Dendritic cell treated with granulocyte-macrophage colony-stimulating factor and Interleukin-4, amounts not matched to agents 40 ng/mL and 50 ng/mL, for 4 days (primary cell): ENCODE data around the gene TRAPPC12.
"Not testable (repeated sequence)": the region's sequence is repeated elsewhere in the genome, so short reads cannot be mapped to it uniquely, and the experiment has no call there.

Source experiments
- H3K27ac Mint-ChIP-seq: one replicate; pipeline ENCODE4 v1.8.0; 2022; ENCODE audit warnings: mild to moderate bottlenecking, mixed read lengths
- H3K27me3 Mint-ChIP-seq: one replicate; pipeline ENCODE4 v1.8.0; 2022; ENCODE audit warnings: mild to moderate bottlenecking, mixed read lengths
- H3K36me3 Mint-ChIP-seq: one replicate; pipeline ENCODE4 v1.8.0; 2022; ENCODE audit warnings: low read depth, mixed read lengths
- H3K4me1 Mint-ChIP-seq: one replicate; pipeline ENCODE4 v1.8.0; 2022; ENCODE audit warnings: low read depth, mixed read lengths
- H3K4me3 Mint-ChIP-seq: one replicate; pipeline ENCODE4 v1.8.0; 2022; ENCODE audit warnings: mild to moderate bottlenecking, moderate library complexity, mixed read lengths
- H3K9me3 Mint-ChIP-seq: one replicate; pipeline ENCODE4 v1.8.0; 2022; ENCODE audit warnings: mixed read lengths
- intact Hi-C: fragments of 100-400 bp; cut with micrococcal nuclease; formaldehyde crosslinking; loops from one replicate; pipeline ENCODE4 v1.15.0; 2022

TRAPPC12 gene

DNA sequence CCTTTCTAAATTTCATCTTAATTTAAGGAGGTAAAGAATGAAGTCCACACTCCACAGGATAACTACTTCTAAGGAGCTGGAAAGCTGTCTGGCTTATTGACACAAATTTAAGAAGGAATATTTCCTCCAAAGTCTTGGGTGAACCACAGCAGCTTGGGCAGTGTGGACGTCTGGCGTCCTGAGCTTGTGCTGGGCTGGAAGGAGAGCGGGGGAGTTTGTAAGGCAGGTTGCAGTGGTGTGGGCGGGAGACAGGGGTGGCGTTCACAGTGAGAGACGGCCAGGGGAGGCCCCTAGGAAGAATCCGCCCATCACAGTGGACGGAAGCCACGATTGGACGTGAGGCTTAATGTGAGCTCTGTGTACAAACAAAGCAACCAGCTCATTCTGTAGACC, 114.1 kb downstream of the TRAPPC12 start:
- intact Hi-C loops, result no loop called here
- Mint-ChIP-seq H3K27me3 (no peaks in the 10 kb centered on the region), H3K36me3 (peaks cover 46% of the 10 kb centered on the region), H3K4me3 (no peak overlapping the region), H3K4me1 (no peaks in the 10 kb centered on the region), H3K9me3 (no peaks in the 10 kb centered on the region), H3K27ac (no peak overlapping the region)

DNA sequence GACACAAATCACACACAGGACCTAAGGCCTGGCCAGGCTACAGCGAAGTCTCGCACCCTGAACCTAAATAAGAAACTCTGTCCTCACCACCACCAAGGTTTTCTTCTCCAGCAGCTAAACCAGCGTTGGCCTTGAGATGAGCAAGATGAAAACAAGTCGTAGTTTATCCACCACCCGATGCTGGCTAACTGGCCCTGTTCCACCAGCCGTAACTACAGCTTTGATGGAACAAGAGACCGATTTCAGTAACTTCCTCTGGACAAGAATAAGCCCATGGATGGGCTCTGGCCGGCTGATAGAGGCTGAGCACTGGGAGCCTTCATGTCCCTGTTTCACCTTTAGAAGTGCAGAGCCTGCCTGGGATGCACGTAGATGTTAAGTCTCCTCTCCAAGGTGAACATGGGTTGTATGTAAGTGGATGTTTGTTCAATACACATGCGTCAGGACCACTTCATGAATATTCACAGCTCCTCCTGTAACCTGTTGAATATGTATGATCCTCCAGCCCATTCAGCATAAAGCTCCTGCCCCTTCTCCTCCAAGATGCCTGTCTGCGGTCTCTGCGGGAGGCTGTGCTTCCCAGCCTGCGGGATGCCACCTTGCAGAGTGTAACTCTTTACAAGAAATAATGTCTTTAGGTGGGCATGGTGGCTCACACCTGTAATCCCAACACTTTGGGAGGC, 115.6 kb downstream of the TRAPPC12 start:
- Mint-ChIP-seq H3K4me3 (no peak overlapping the region), H3K27me3 (no peaks in the 10 kb centered on the region), H3K9me3 (no peaks in the 10 kb centered on the region), H3K4me1 (no peaks in the 10 kb centered on the region), H3K36me3 (peaks cover 61% of the 10 kb centered on the region), H3K27ac (no peak overlapping the region)
- intact Hi-C loops, result no loop called here

DNA sequence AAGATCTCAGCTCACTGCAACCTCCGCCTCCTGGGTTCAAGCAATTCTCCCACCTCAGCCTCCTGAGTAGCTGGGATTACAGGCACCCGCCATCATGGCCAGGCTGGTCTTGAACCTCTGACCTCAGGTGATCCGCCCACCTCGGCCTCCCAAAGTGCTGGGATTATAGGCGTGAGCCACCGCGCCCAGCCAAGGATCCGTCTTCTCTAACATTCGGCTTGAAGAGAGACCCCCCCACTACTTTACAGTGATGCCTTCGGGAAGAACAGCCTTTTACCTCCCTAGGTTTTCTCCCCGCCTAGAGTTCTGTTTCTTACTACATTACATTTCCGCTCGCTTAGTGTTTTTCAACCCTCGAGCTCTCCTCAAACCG, 117.2 kb downstream of the TRAPPC12 start:
- intact Hi-C loops, H3K27ac Mint-ChIP-seq: not testable (repeated sequence)
- H3K36me3 Mint-ChIP-seq, result peaks cover 76% of the 10 kb centered on the region

DNA sequence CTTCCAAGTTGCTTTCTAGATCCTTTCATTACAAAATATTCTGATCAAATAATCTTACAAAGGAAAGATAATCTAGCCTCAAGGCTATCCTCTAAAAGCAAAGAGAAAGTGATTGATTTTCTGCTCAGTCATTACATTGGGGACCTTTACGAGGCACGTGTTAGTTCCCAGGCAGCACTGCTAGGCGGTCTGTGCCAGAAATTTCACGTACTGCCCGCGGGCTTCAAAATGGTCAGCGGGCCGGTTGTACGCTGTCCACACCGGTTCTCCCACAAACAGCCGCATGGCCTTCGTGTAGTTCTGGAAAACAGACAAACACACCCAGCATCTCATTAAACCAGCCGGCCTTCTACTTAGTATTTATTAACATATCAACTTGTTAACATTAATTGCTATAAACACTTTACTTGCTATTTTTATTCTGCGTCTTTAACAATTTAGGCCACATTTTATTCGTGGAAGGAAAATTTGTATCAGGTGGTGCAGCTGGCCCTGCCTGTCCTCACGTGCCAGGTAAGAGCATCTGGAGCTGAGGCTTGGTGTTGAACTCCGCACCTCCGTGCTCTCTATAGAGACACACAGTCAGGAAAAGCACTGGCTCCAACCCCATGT, 119.4 kb downstream of the TRAPPC12 start:
- Mint-ChIP-seq H3K9me3 (no peaks in the 10 kb centered on the region), H3K36me3 (peaks cover 98% of the 10 kb centered on the region), H3K27ac (no peak overlapping the region), H3K27me3 (no peaks in the 10 kb centered on the region), H3K4me1 (no peaks in the 10 kb centered on the region), H3K4me3 (no peak overlapping the region)
- intact Hi-C loops, result no loop called here

More for the DNA sequence above, 117.2 kb downstream of the TRAPPC12 start:
- not testable (repeated sequence) for H3K27me3 Mint-ChIP-seq, H3K4me1 Mint-ChIP-seq, H3K9me3 Mint-ChIP-seq, H3K4me3 Mint-ChIP-seq

- no peaks in the 10 kb centered on the region for H3K9me3 Mint-ChIP-seq
- H3K27me3 Mint-ChIP-seq, result no peaks in the 10 kb centered on the region
- intact Hi-C loops, result no loop called here
- H3K4me3 Mint-ChIP-seq, result no peak overlapping the region
- no peak overlapping the region for H3K27ac Mint-ChIP-seq
- peaks cover 6% of the 10 kb centered on the region for H3K4me1 Mint-ChIP-seq
- peaks cover 100% of the 10 kb centered on the region for H3K36me3 Mint-ChIP-seq
Observed at GRCh38 chr2:3500326-3500899, 120.9 kb downstream of the TRAPPC12 start.

- intact Hi-C loops, result no loop called here
- Mint-ChIP-seq H3K4me3 (no peak overlapping the region), H3K36me3 (peaks cover 99% of the 10 kb centered on the region), H3K4me1 (peaks cover 21% of the 10 kb centered on the region), H3K27ac (no peak overlapping the region), H3K27me3 (no peaks in the 10 kb centered on the region), H3K9me3 (no peaks in the 10 kb centered on the region)
Observed at GRCh38 chr2:3503046-3503445, 123.6 kb downstream of the TRAPPC12 start.

DNA sequence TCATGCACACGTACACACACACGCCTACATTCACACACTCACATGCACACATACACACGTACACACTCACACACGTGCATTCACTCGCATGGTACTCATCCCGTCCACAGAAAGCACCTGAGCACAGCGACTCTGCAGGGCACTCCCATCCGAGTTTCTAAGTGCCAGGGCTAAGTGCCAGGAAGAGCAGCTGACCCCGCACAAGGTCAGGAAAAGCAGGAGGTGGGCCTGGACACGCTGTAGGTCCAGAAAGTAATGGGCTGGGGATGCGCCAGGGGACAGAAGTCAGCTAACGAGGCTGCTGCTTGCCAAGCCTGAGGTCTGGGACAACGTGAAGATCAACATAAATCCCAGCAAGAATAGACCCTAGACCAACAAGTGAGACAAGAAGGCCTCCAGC, 124.0 kb downstream of the TRAPPC12 start:
- Mint-ChIP-seq H3K27ac (no peak overlapping the region), H3K36me3 (peaks cover 99% of the 10 kb centered on the region), H3K4me3 (no peak overlapping the region), H3K27me3 (no peaks in the 10 kb centered on the region), H3K9me3 (peaks cover 3% of the 10 kb centered on the region), H3K4me1 (peaks cover 23% of the 10 kb centered on the region)
- intact Hi-C loops, result no loop called here

GRCh38 chr2:3504741-3505140, 125.2 kb downstream of the TRAPPC12 start:
- intact Hi-C loops, result no loop called here
- Mint-ChIP-seq H3K9me3 (peaks cover 7% of the 10 kb centered on the region), H3K4me3 (no peak overlapping the region), H3K36me3 (peaks cover 91% of the 10 kb centered on the region), H3K27ac (no peak overlapping the region), H3K27me3 (no peaks in the 10 kb centered on the region), H3K4me1 (peaks cover 26% of the 10 kb centered on the region)

GRCh38 chr2:3505771-3506170, 126.3 kb downstream of the TRAPPC12 start:
- H3K36me3 Mint-ChIP-seq, result peaks cover 89% of the 10 kb centered on the region
- peak overlapping the region; percentile 64 for H3K27ac Mint-ChIP-seq
- H3K9me3 Mint-ChIP-seq, result peaks cover 7% of the 10 kb centered on the region

GRCh38 chr2:3512086-3512485, 132.6 kb downstream of the TRAPPC12 start:
- intact Hi-C loops, result no loop called here
- Mint-ChIP-seq H3K27ac (no peak overlapping the region), H3K4me1 (peaks cover 5% of the 10 kb centered on the region), H3K27me3 (no peaks in the 10 kb centered on the region), H3K9me3 (peaks cover 24% of the 10 kb centered on the region), H3K4me3 (no peak overlapping the region), H3K36me3 (peaks cover 87% of the 10 kb centered on the region)

More at GRCh38 chr2:3505771-3506170, 126.3 kb downstream of the TRAPPC12 start:
- Mint-ChIP-seq H3K27me3 (no peaks in the 10 kb centered on the region), H3K4me1 (peaks cover 26% of the 10 kb centered on the region), H3K4me3 (no peak overlapping the region)
- intact Hi-C loops, result no loop called here

DNA sequence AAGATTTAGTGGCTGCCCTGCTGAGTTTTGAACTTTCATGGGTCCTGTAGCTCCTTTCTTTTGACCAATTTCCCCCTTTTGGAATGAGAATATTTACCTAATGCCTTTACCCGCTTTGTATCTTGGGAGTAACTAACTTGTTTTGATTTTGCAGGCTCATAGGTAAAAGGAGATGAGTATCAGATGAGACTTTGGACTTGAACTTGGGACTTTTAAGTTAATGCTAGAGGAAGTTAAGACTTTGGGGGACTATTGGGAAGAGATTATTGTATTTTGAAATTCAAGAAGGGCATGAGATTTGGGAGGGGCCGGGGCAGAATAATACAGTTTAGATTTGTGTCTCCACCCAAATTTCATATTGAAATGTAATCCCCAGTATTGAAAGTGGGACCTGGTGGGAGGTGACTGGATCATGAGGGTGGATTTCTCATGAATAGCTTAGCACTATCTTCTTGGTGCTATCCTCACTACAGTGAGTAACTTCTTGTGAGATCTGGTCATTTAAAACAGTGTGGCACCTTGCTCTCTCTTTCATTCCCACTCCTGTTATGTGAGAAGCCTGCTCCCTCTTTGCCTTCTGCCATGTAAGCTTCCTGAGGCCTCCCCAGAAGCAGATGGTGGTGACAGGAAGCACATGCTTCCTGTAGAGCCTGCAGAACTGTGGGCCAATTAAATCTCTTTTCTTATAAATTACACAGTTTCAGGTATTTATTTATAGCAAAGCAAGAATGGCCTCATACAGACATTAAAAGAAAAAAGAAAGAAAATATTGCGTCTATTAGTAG, 133.7 kb downstream of the TRAPPC12 start:
- Mint-ChIP-seq H3K4me3 (no peak overlapping the region), H3K27me3 (no peaks in the 10 kb centered on the region), H3K27ac (no peak overlapping the region), H3K36me3 (peaks cover 81% of the 10 kb centered on the region), H3K4me1 (peaks cover 10% of the 10 kb centered on the region), H3K9me3 (peaks cover 24% of the 10 kb centered on the region)
- intact Hi-C loops, result no loop called here

DNA sequence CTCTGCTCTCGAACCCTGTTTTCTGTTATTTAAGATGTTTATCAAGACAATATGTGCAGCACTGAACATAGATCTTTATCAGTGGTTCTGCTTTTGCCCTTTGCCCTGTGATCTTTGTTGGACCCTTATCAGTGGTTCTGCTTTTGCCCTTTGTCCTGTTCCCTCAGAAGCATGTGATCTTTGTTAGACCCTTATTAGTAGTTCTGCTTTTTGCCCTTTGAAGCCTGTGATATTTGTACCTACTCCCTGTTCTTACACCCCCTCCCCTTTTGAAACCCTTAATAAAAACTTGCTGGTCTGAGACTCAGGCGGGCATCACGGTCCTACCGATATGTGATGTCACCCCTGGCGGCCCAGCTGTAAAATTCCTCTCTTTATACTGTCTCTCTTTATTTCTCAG, 135.9 kb downstream of the TRAPPC12 start:
- H3K27me3 Mint-ChIP-seq, H3K27ac Mint-ChIP-seq, H3K4me3 Mint-ChIP-seq, intact Hi-C loops: not testable (repeated sequence)
- peaks cover 17% of the 10 kb centered on the region for H3K9me3 Mint-ChIP-seq
- H3K4me1 Mint-ChIP-seq, result peaks cover 13% of the 10 kb centered on the region
- peaks cover 86% of the 10 kb centered on the region for H3K36me3 Mint-ChIP-seq

- Mint-ChIP-seq H3K27me3 (no peaks in the 10 kb centered on the region), H3K36me3 (peaks cover 72% of the 10 kb centered on the region), H3K4me1 (peaks cover 27% of the 10 kb centered on the region), H3K27ac (no peak overlapping the region), H3K9me3 (peaks cover 13% of the 10 kb centered on the region), H3K4me3 (no peak overlapping the region)
- intact Hi-C loops, result no loop called here
Observed at GRCh38 chr2:3516831-3517230, 137.3 kb downstream of the TRAPPC12 start.

DNA sequence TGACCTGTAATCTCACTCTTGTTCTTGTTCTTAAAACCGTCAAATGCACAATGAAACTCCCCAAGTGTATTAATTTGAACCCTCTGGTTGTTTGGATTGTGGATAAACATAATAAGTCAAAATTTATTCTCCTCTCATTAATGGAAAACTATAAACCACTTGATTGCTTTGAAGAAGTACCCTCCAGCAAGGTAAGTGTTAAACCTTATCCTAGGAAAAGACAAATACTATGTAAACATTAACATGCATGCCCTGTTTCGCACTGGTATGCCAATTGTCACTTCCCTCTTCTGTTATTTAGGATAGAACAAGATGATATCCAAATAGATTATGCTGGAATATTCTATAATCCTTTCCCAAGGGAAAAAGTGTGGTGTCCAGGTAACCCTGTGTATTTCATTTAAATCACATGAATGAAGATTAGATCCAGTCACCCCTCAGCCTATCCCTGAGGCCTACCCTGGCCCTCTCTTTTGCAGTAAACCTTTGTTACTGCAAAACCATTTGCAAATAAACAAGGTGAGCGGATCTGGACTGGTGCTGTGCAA, 138.5 kb downstream of the TRAPPC12 start:
- intact Hi-C loops, result loop anchor here (1.0 kb wide), 1 partner anchor 40 kb away; the partner anchor contains the start of gene RNASEH1
- H3K36me3 Mint-ChIP-seq, result peaks cover 60% of the 10 kb centered on the region
- peak overlapping the region; percentile 94 for H3K4me3 Mint-ChIP-seq

More for the DNA sequence above, 138.5 kb downstream of the TRAPPC12 start:
- H3K27me3 Mint-ChIP-seq, result no peaks in the 10 kb centered on the region
- H3K27ac Mint-ChIP-seq, result peak overlapping the region; percentile 95
- H3K4me1 Mint-ChIP-seq, result peaks cover 30% of the 10 kb centered on the region
- peaks cover 12% of the 10 kb centered on the region for H3K9me3 Mint-ChIP-seq
